Neural crest cell (in vitro differentiated cells): ENCODE results near the gene LENG9. TPM values are rescaled to one million over a fixed set of nuclear protein-coding genes. Genes with fewer than 3 reads are reported as not detected.

ENCODE experiments used
- DNase-seq: peaks from one replicate; pipeline ENCODE4 v3.0.0; 2021; ENCODE audit warnings: low read depth, mixed read lengths, low spot score
- H3K27ac Mint-ChIP-seq: one replicate; pipeline ENCODE4 v1.8.0; 2021; ENCODE audit warnings: mild to moderate bottlenecking, mixed read lengths; ENCODE audit not compliant: unreplicated experiment
- H3K27me3 Mint-ChIP-seq: 2 replicates; pipeline ENCODE4 v1.8.0; 2021; ENCODE audit warnings: low read depth, mild to moderate bottlenecking, mixed read lengths
- H3K36me3 Mint-ChIP-seq: 2 replicates; pipeline ENCODE4 v1.8.0; 2021; ENCODE audit warnings: low read depth, mild to moderate bottlenecking, mixed read lengths
- H3K4me1 Mint-ChIP-seq: 2 replicates; pipeline ENCODE4 v1.8.0; 2021; ENCODE audit warnings: mixed read lengths
- H3K4me3 Mint-ChIP-seq: one replicate; pipeline ENCODE4 v1.8.0; 2021; ENCODE audit warnings: mild to moderate bottlenecking, mixed read lengths
- H3K9me3 Mint-ChIP-seq: 2 replicates; pipeline ENCODE4 v1.8.0; 2021; ENCODE audit warnings: mixed read lengths
- total RNA-seq: library from RNA; stranded (reverse); gene quantifications from 2 replicates; pipeline ENCODE4 v1.2.1, GENCODE V29; 2021
- TF ChIP-seq, protein P1 (sequence below): fragments of 200-600 bp; sonication (generic); conservative IDR thresholded peaks from 2 replicates; pipeline ENCODE4 v1.5.0; 2021; ENCODE audit warnings: antibody characterized with exemption, mild to moderate bottlenecking

Gene LENG9
- total RNA-seq, 1 donor from 2014 or later = 2.5 TPM

DNA sequence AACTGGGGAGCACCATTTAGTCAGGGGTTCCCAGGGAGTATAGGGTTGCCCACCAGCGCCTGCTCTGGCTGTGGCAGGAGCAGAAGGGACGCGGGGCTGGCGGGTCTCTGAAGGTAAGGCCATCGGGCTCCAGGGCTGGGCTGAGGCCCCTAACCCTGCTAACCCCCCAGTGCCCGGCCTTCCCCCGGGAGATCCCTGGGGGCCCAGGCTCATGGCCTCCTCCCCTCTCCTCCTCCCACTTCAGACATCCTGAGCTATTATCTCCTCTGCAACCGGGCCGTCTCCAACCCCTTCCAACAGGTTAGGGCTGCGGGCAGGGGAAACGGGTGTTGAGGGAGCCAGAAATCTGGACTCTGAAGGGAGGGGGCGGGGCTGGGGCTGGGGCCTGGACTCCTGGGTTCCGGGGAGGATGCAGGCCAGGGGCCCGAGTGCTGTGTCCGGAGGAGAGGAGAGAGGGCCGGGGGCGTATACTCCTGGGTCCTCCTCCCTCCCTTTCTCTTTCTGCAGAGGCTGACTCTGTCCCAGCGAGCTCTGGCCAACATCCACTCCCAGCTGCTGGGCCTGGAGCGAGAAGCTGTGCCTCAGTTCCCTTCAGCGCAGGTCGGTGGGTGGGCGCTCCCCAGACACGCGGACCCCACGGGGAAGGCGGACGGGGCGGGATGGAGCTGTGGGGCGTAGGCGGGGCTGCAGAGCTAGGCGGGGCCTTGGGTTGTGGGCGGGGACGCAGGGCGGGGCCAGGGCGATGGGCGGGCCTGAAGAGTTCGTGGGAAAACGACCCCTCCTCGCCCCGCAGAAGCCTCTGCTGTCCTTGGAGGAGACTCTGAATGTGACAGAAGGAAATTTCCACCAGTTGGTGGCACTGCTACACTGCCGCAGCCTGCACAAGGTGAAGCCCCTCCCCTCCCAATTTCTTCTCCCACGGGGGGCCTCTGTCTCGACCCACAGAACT, 33.0 kb downstream of the LENG9 start:
- H3K27ac Mint-ChIP-seq = no peak overlapping the region
- peak; percentile 74 for DNase-seq
- H3K4me3 Mint-ChIP-seq = peak overlapping the region; percentile 84
- H3K4me1 Mint-ChIP-seq = peaks cover 42% of the 10 kb centered on the region
- TF ChIP-seq, protein P1, sequence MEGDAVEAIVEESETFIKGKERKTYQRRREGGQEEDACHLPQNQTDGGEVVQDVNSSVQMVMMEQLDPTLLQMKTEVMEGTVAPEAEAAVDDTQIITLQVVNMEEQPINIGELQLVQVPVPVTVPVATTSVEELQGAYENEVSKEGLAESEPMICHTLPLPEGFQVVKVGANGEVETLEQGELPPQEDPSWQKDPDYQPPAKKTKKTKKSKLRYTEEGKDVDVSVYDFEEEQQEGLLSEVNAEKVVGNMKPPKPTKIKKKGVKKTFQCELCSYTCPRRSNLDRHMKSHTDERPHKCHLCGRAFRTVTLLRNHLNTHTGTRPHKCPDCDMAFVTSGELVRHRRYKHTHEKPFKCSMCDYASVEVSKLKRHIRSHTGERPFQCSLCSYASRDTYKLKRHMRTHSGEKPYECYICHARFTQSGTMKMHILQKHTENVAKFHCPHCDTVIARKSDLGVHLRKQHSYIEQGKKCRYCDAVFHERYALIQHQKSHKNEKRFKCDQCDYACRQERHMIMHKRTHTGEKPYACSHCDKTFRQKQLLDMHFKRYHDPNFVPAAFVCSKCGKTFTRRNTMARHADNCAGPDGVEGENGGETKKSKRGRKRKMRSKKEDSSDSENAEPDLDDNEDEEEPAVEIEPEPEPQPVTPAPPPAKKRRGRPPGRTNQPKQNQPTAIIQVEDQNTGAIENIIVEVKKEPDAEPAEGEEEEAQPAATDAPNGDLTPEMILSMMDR = peak; percentile 52
- peaks cover 11% of the 10 kb centered on the region for H3K27me3 Mint-ChIP-seq
- peaks cover 11% of the 10 kb centered on the region for H3K36me3 Mint-ChIP-seq
- H3K9me3 Mint-ChIP-seq = no peaks in the 10 kb centered on the region

DNA sequence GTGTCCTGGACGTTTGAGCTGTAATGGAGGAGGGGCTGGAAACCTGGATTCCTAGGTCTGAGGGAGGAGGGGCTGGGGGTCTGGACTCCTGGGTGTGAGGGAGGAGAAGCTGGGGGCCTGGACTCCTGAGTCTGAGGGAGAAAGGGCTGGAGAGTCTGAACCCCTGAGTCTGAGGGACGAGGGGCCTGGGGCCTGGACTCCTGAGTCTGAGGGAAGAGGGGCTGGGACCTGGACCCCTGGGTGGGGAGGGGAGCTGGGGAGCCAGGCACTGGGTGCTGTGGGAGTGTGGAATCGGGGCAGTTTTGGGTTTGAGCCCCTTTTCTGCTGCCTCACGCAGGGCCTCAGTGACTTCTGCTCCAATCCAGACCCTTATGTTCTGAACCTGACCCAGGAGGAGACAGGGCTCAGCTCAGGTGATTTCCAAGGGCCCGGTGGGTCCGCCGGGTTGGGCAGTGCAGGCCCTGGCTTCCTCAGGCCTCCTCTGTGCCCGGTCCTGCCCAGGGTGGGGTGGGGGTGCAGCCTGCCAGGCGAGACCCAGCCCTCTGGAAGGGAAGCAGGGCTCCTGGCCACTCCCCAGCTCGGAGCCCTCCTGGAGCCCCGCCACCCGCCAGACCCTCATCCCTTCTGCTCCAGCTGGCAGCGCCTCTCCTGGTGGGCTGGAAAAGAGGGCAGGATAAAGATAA, 33.9 kb downstream of the LENG9 start:
- H3K27ac Mint-ChIP-seq = peak overlapping the region; percentile 67
- peaks cover 13% of the 10 kb centered on the region for H3K36me3 Mint-ChIP-seq
- TF ChIP-seq, protein P1 = no peak
- peak overlapping the region; percentile 70 for H3K4me3 Mint-ChIP-seq
- H3K9me3 Mint-ChIP-seq = no peaks in the 10 kb centered on the region
- peaks cover 36% of the 10 kb centered on the region for H3K4me1 Mint-ChIP-seq
- peaks cover 6% of the 10 kb centered on the region for H3K27me3 Mint-ChIP-seq
- DNase-seq = no peak

DNA sequence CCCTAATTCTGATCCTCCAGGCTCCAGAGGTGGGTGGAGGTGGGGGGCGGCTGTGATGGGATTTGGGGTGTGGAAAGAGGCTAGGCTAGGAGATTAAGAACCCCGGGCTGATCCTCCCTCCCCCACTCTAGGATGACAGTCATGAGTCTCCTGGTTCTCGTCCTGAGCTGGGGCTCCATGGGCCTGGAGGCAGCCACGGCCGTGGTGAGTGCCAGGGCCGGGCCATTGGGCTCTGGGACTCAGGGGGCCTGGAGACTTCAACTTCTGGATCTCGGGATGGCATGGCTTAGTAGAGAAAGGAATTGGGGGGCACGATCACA, 34.4 kb downstream of the LENG9 start:
- peaks cover 13% of the 10 kb centered on the region for H3K36me3 Mint-ChIP-seq
- TF ChIP-seq, protein P1 = no peak
- no peak for DNase-seq
- peak overlapping the region; percentile 70 for H3K4me3 Mint-ChIP-seq
- peaks cover 5% of the 10 kb centered on the region for H3K27me3 Mint-ChIP-seq
- H3K4me1 Mint-ChIP-seq = peaks cover 30% of the 10 kb centered on the region
- H3K9me3 Mint-ChIP-seq = no peaks in the 10 kb centered on the region
- peak overlapping the region; percentile 67 for H3K27ac Mint-ChIP-seq

DNA sequence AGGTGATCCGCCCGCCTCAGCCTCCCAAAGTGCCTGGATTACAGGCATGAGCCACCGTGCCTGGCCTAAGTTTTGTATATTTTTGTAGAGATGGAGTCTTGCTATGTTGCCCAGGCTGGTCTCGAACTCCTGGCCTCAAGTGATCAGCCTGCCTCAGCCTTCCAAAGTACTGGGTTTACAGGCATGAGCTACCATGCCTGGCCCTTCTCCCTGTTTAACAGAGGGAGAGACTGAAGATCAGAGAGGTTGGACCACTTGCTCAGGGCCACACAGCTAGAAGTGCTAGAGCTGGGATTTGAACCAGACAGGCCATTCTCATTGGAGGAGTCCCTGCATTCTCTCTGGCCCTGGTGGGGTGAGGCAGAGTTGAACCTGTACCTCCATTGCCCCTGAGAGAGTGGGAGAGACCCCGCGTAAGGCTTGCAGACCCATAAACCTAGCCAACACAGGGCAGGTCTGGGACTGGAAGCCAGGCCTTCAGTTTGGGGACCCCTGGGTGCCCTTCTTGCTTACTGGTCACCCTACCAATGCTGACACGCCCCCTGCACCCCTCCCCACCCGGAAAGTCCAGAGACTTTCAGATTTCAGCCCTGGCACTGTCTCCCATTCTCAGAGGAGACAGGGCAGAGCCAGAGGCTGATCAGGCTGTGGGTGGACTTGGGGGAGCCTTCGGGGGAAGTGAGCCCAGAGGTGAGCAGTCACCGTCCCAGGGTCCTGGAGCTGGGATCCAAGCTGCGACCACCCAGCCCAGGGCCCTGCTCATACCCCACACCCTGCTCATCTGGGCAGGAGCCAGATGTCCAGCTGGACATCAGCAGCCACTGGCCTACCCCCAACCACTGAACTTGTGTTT, 35.0 kb downstream of the LENG9 start:
- DNase-seq = no peak
- Mint-ChIP-seq H3K9me3 (no peaks in the 10 kb centered on the region), H3K4me1 (peaks cover 26% of the 10 kb centered on the region), H3K36me3 (peaks cover 12% of the 10 kb centered on the region), H3K27me3 (peaks cover 4% of the 10 kb centered on the region), H3K27ac (no peak overlapping the region), H3K4me3 (no peak overlapping the region)
- TF ChIP-seq, protein P1 = no peak

DNA sequence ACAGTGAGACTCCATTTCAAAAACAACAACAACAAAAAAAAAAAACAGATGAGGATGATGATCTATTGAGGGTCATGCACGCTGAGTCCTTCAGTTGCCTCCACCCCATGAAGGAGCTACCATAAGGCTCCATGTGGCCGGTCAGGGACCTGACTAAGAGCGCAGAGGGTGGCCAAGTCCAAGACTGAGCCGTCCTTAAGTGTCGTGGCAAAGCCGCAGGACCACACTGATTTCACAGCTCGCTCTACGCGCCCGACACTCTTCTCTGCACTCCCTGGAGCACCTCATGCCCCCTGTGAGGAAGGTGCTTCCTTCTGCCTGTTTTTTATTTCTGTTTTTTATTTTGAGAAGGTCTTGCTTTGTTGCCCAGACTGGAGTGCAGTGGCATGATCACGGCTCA, 36.0 kb downstream of the LENG9 start:
- Mint-ChIP-seq H3K9me3 (no peaks in the 10 kb centered on the region), H3K27ac (peak overlapping the region; percentile 27), H3K4me3 (no peak overlapping the region), H3K4me1 (peaks cover 30% of the 10 kb centered on the region), H3K36me3 (peaks cover 15% of the 10 kb centered on the region), H3K27me3 (peaks cover 4% of the 10 kb centered on the region)
- DNase-seq = no peak
- TF ChIP-seq, protein P1 = no peak
